ENCODE data around the gene GPR3. TPM values are rescaled to one million over a fixed set of nuclear protein-coding genes. Genes with fewer than 3 reads are reported as not detected.
A peak's percentile ranks its signal among the peaks of the same experiment; 100 is the strongest.

GPR3 gene
- total and polyA plus RNA-seq, 2 of the 13 experiments (the other 11 are each of a cell fraction or from before 2014, with no cell fraction given) = 1.00 to 2.6 TPM

DNA sequence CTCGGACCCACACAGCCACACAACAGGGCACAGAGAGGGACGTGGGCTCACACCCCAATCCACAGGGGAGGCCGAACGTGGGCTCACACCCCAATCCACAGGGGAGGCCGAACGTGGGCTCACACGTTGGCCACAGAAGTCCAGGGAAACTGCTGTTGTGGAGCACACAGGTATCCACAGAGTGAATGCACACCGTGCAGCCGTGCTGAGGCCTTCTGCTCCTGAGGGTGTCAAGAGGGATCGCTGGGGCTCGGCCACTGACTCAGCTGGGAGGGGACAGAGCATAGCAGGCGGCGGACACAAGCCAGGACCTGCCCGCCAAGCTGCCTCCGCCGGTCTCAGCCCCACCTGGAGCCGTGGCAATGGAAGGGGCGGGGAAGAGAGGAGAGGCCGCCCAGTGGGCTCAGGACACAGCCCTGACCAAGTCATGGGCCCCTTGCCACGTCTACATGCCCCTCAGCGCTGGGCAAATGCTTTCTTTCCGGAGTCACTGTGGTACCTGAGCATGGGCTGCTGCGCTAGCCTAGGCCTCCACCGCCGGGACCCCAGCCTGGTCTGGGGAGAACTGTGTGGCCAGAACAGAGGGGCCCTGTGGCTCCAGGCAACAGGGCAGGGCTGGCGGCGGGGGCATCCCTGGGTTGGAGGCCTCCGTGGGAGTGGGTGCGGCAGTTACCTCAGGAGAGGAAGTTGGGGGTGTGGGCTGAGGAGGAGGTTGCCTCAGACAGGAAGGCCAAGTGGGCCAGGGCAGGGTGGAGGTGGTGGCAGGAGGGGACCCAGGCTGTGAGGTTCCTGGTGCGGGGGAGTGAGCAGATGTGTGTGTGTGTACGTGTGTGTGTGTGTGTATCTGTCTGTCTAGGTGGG, 49.4 kb upstream of the GPR3 start (continued):
- TF ChIP-seq, protein P1, sequence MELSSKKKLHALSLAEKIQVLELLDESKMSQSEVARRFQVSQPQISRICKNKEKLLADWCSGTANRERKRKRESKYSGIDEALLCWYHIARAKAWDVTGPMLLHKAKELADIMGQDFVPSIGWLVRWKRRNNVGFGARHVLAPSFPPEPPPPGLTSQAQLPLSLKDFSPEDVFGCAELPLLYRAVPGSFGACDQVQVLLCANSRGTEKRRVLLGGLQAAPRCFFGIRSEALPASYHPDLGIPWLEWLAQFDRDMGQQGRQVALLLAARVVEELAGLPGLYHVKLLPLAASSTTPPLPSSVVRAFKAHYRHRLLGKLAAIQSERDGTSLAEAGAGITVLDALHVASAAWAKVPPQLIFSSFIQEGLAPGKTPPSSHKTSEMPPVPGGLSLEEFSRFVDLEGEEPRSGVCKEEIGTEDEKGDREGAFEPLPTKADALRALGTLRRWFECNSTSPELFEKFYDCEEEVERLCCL (CRISPR knock-in tag; IDR thresholded peaks at IDR 0.05; ENCODE audit: borderline replicate concordance) = no peak
- TF ChIP-seq, protein P2, sequence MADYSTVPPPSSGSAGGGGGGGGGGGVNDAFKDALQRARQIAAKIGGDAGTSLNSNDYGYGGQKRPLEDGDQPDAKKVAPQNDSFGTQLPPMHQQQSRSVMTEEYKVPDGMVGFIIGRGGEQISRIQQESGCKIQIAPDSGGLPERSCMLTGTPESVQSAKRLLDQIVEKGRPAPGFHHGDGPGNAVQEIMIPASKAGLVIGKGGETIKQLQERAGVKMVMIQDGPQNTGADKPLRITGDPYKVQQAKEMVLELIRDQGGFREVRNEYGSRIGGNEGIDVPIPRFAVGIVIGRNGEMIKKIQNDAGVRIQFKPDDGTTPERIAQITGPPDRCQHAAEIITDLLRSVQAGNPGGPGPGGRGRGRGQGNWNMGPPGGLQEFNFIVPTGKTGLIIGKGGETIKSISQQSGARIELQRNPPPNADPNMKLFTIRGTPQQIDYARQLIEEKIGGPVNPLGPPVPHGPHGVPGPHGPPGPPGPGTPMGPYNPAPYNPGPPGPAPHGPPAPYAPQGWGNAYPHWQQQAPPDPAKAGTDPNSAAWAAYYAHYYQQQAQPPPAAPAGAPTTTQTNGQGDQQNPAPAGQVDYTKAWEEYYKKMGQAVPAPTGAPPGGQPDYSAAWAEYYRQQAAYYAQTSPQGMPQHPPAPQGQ (CRISPR knock-in tag; IDR thresholded peaks at IDR 0.05; ENCODE audit: borderline replicate concordance) = no peak
- TF ChIP-seq, protein P3, sequence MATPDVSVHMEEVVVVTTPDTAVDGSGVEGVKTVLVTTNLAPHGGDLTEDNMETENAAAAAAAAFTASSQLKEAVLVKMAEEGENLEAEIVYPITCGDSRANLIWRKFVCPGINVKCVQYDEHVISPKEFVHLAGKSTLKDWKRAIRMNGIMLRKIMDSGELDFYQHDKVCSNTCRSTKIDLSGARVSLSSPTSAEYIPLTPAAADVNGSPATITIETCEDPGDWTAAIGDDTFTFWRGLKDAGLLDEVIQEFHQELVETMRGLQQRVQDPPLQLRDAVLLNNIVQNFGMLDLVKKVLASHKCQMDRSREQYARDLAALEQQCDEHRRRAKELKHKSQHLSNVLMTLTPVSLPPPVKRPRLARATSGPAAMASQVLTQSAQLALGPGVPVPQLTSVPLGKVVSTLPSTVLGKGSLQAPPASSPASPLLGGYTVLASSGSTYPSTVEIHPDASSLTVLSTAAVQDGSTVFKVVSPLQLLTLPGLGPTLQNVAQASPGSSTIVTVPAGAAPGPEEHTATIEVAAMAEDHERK (CRISPR knock-in tag; IDR thresholded peaks at IDR 0.05; ENCODE audit: low read depth) = no peak
- TF ChIP-seq GATA4 (IDR thresholded peaks at IDR 0.05; ENCODE audit: borderline replicate concordance, low read depth) = no peak
- TF ChIP-seq, protein P4, sequence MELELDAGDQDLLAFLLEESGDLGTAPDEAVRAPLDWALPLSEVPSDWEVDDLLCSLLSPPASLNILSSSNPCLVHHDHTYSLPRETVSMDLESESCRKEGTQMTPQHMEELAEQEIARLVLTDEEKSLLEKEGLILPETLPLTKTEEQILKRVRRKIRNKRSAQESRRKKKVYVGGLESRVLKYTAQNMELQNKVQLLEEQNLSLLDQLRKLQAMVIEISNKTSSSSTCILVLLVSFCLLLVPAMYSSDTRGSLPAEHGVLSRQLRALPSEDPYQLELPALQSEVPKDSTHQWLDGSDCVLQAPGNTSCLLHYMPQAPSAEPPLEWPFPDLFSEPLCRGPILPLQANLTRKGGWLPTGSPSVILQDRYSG (CRISPR knock-in tag; IDR thresholded peaks at IDR 0.05) = no peak
- no peak for TF ChIP-seq ZNF780A (CRISPR knock-in tag; IDR thresholded peaks at IDR 0.05)
- no peak for TF ChIP-seq ZSCAN29 (CRISPR knock-in tag; conservative IDR thresholded peaks at IDR 0.05)
- TF ChIP-seq ZNF251 (CRISPR knock-in tag; IDR thresholded peaks at IDR 0.05) = no peak
- TF ChIP-seq FOSL1 (CRISPR knock-in tag; IDR thresholded peaks at IDR 0.05; ENCODE audit: borderline replicate concordance) = no peak
- TF ChIP-seq, protein P5, sequence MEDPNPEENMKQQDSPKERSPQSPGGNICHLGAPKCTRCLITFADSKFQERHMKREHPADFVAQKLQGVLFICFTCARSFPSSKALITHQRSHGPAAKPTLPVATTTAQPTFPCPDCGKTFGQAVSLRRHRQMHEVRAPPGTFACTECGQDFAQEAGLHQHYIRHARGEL (CRISPR knock-in tag; IDR thresholded peaks at IDR 0.05) = no peak
- TF ChIP-seq ZNF431 (CRISPR knock-in tag; IDR thresholded peaks at IDR 0.05; ENCODE audit: borderline replicate concordance, low read depth) = no peak
- no peak for TF ChIP-seq MIXL1 (CRISPR knock-in tag; IDR thresholded peaks at IDR 0.05)
- no peak for TF ChIP-seq IKZF4 (CRISPR knock-in tag; IDR thresholded peaks at IDR 0.05; ENCODE audit: borderline replicate concordance, low read depth, not compliant biosample characterization)
- TF ChIP-seq ZNF44 (CRISPR knock-in tag; IDR thresholded peaks at IDR 0.05) = 0 out of 2 replicates have a peak, but pooled peaks have one; percentile 17
- TF ChIP-seq ZNF432 (CRISPR knock-in tag; IDR thresholded peaks at IDR 0.05; ENCODE audit: borderline replicate concordance) = no peak
- TF ChIP-seq MIER2 (CRISPR knock-in tag; IDR thresholded peaks at IDR 0.05) = no peak
- TF ChIP-seq, protein P6, sequence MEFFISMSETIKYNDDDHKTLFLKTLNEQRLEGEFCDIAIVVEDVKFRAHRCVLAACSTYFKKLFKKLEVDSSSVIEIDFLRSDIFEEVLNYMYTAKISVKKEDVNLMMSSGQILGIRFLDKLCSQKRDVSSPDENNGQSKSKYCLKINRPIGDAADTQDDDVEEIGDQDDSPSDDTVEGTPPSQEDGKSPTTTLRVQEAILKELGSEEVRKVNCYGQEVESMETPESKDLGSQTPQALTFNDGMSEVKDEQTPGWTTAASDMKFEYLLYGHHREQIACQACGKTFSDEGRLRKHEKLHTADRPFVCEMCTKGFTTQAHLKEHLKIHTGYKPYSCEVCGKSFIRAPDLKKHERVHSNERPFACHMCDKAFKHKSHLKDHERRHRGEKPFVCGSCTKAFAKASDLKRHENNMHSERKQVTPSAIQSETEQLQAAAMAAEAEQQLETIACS (CRISPR knock-in tag; IDR thresholded peaks at IDR 0.05) = no peak
- no peak for TF ChIP-seq ZEB1 (IDR thresholded peaks at IDR 0.05; ENCODE audit: insufficient replicate concordance, low read depth)
- no peak; the same call in 1 of the 2 replicates for TF ChIP-seq PITX1 (CRISPR knock-in tag; IDR thresholded peaks at IDR 0.05)
- TF ChIP-seq WIZ (CRISPR knock-in tag; IDR thresholded peaks at IDR 0.05) = no peak
- no peak for TF ChIP-seq ZNF12 (CRISPR knock-in tag; IDR thresholded peaks at IDR 0.05)
